NCI-H1417 (cell line): ENCODE data around the gene NT5DC3.

Source experiments
- DNase-seq, 3 experiments: peaks; one replicate each; lab custom pipeline; 2025; lab: John Stamatoyannopoulos, UW

Gene NT5DC3

DNA sequence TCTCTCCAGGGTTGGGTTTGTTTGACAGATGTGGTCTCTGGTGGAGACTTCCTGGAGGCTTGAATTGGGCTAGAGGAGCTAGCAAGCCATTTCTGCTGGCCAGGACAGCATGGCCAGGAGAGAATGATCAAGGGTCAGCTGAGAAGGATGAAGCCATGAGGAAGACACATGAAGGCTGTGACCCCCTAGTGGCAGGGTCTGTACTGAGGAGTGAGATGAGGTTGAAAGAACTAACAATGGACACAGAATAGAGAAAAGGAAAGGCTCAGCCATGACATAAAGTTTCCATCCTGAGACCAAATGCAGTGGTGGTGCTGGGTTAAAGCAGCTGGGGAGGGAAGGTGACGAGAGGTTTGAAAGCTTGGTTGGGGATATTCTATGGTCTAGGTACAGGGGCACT, 89.9 kb downstream of the NT5DC3 start:
- DNase-seq = no peak

DNA sequence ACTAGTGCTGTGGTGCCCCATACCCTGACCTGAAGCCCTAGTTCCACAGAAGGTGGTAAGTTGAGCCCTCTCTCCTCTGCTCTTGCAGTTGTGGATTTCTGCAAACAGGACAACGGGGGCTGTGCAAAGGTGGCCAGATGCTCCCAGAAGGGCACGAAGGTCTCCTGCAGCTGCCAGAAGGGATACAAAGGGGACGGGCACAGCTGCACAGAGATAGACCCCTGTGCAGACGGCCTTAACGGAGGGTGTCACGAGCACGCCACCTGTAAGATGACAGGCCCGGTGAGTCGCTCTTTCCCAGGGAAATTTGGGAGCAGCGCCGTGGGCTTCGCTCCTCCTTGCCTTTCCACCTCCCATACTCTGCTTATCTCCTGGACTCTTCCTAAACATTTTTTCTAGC, 92.2 kb downstream of the NT5DC3 start:
- DNase-seq = no peak

DNA sequence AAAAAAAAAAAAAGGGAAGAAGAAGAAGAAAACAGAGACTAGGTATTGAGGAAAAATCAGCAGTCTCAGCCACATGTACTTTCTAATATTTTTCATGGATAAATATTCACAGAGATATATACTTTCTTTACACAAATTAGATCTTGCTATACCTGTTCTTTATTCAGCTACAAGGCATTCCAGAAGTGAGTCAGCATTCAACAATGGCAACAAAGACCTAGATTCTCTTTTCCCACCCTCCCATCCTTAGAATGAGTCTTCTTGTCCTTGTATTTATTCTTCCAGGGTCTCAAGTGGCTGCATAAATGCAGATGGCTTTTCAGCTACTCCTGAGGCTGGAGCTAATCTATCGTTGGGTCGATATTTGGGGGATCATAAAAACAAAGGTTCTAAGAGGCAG, 93.0 kb downstream of the NT5DC3 start:
- no peak for DNase-seq

- DNase-seq = no peak
Observed at GRCh38 chr12:103745962-103746361, 95.1 kb downstream of the NT5DC3 start.

DNA sequence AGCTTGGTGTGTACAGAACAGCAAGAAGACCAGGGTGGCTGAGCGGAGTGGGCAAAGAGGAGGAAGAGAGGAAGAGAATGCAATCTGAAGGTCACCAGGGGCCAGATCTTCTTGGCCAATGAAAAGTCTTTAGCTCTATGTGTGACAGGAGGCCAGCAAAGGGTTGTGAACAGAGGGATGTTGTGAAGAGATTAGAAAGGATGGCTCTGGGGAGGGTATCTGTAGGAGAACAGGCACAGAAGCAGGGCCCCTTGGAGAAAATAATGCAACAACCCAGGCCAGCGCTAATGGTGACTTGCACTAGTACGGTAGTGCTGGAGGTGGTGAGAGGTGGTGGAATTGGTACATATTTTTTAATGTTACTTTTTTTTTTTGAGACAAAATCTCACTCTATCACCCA, 97.2 kb downstream of the NT5DC3 start:
- DNase-seq = no peak

- peak; percentile 28 to 63 (median 55) for DNase-seq
Observed at GRCh38 chr12:103742349-103742932, 98.6 kb downstream of the NT5DC3 start.

- DNase-seq = no peak
Observed at GRCh38 chr12:103737881-103738280, 103.2 kb downstream of the NT5DC3 start.

- no peak for DNase-seq
Observed at GRCh38 chr12:103736572-103736971, 104.5 kb downstream of the NT5DC3 start.

- no peak for DNase-seq
Observed at GRCh38 chr12:103735291-103735690, 105.7 kb downstream of the NT5DC3 start.

- no peak for DNase-seq
Observed at GRCh38 chr12:103734863-103735262, 106.2 kb downstream of the NT5DC3 start.

DNA sequence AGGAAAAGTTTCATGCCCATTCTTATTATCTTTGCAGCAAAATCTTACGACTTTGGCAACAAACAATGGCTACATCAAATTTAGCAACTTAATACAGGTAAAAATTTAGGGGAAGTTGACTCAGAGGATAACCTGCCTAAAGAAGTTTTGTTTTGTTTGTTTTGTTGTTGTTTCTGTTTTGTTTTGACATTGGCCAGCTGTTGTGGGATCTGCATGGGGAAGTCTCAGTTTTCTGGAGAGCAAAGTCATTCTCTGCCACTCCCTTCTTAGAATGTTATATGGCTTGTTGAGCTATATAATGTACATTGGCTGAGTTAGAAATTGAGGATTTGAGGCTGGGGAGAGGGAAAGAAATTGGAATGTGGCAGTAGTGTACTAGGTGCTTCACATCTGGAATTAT, 109.5 kb downstream of the NT5DC3 start:
- no peak for DNase-seq

DNA sequence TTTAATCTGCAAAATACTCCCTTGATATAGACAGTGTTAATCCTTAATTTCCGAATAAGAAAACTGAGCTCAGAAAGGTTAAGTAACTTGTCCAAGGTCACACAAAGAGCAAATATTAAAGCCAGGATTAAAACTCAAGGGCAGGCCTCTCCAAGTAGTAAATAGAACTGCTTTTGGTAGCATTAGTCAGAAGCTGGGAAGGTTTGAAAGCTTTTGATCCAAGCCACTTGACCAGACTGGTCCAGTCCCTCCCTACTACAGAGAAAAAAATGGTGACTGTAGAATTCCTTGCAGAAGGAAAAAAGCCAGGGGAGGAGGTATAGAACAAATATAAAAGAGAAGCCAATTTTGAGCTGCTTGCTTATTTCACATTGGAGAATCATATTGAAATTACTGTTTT, 111.5 kb downstream of the NT5DC3 start:
- DNase-seq = no peak

DNA sequence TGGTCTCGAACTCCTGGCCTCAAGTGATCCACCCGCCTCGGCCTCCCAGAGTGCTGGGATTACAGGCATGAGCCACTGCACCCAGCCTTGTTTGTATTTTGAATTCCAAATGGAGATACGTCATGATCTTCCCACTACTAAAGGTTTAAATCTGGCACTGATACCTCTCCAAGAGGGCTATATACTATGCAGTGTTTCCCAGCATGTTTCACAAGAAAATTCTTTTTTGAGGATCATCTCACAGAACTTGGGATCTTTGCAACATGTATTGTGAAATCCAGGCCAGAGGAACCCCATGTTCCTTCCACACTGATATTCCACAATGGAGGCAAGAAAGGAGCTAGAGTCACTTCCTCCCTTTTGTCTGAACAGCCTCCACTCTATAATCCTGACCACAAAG, 112.7 kb downstream of the NT5DC3 start:
- no peak for DNase-seq

DNA sequence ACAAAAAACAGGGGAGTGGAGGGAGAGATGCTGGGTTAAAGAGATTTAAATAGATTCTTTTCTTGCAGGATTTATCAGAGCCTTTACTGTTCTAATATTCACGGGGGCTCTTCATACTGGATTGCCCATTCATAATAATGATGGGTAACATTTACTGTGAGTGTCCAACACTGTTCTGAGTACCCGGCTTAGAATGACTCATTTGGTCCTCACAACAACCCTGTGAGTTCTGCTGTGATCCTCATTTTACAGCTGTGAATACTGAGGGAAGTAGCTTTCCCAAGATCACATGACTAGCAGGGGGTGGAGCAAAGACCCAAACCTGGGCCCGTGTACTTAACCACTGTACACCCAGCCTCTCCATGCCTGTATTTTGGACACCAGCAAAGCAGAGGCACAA, 113.4 kb downstream of the NT5DC3 start:
- no peak for DNase-seq

DNA sequence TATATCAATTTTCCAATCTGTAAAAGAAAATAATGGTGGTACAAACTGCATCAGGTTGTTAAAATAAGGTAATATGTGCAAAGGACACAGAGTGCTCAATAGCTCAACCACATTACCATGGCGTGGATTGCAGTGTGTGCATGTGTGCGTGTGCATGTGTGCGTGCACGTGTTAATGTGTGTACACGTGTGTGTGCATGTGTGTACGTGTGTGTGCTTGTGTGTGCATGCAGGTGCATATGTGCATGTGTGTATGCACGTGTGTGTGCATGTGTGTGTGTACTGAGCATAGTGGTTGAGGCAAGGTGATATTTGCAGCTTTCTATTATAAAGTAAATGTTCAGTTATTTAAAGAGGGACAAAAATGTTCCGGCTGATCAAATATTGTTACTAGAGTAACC, 115.6 kb downstream of the NT5DC3 start:
- no peak for DNase-seq
